A549 (cell line): Measurements from ENCODE around the gene KCNG4. TPM values are rescaled to one million over a fixed set of nuclear protein-coding genes. Genes with fewer than 3 reads are reported as not detected.

Experiments used
- ATAC-seq, 2 experiments: fragments of 200-7000 bp in 1 of 2; fragments of >200 bp in 1 of 2; cut with Nextera tagmentation in 1 of 2; cut with Tn5 transposase in 1 of 2; 3 replicates each; pipeline versions ENCODE4 v1.8.0 to v1.9.1; 2018 to 2020; ENCODE audit warnings: mild to moderate bottlenecking in 1 of 2, moderate library complexity in 1 of 2
- CTCF ChIA-PET: fragments of 300-600 bp; sonication (Branson Sonifier 250); formaldehyde crosslinking; extraction: SDS; loops from one replicate; lab custom pipeline; 2021; ENCODE audit warnings: antibody characterized with exemption, inconsistent platforms; lab: Yijun Ruan, JAX
- POLR2A ChIA-PET: fragments of 350-600 bp; formaldehyde crosslinking; extraction: SDS; loops from one replicate; lab custom pipeline; 2021; ENCODE audit warnings: antibody characterized with exemption, inconsistent platforms; lab: Yijun Ruan, JAX
- DNase-seq, 2 experiments: peaks; one replicate each; pipeline versions ENCODE4 v3.0.0 to v3.0.0-alpha.2; 2011 to 2016; ENCODE audit warnings: low read depth in 1 of 2, low spot score in 1 of 2
- FAIRE-seq: peaks from 2 replicates; lab custom pipeline; 2011; peaks lifted over from hg19 to GRCh38; lab: Jason Lieb, UNC
- H3K27ac ChIP-seq, 2 experiments: fragments of >200 bp; sonication (Bioruptor Twin); formaldehyde crosslinking; 3 replicates each; pipeline ENCODE4 v1.5.1; 2016 to 2017
- H3K4me1 ChIP-seq: fragments of >200 bp; sonication (Bioruptor Twin); formaldehyde crosslinking; 3 replicates; pipeline ENCODE4 v1.6.1; 2016
- H3K4me2 ChIP-seq: fragments of >200 bp; sonication (Bioruptor Twin); formaldehyde crosslinking; 3 replicates; pipeline ENCODE4 v1.6.1; 2016
- H3K4me3 ChIP-seq: fragments of >200 bp; sonication (Bioruptor Twin); formaldehyde crosslinking; 3 replicates; pipeline ENCODE4 v1.5.1; 2016
- H3K9me3 ChIP-seq: fragments of >200 bp; sonication (Bioruptor Twin); formaldehyde crosslinking; 3 replicates; pipeline ENCODE4 v1.6.1; 2016
- BHLHE40 ChIP-seq: IDR thresholded peaks from 2 replicates; pipeline ENCODE4 v1.6.1; 2012; ENCODE audit warnings: low read depth, low read length, inconsistent platforms
- CEBPB ChIP-seq, 2 experiments: fragments of >200 bp in 1 of 2; sonication (Bioruptor Twin) in 1 of 2; formaldehyde crosslinking in 1 of 2; IDR thresholded peaks; 2 replicates each; pipeline ENCODE4 v1.6.1; 2012 to 2016
- CHD2 ChIP-seq: fragments of 150-350 bp; IDR thresholded peaks from 2 replicates; pipeline ENCODE4 v1.6.1; 2014; ENCODE audit warnings: low read length; ENCODE audit not compliant: partially characterized antibody
- CHD4 ChIP-seq: fragments of 200-600 bp; sonication (generic); IDR thresholded peaks from 2 replicates; pipeline ENCODE4 v1.6.1; 2016; ENCODE audit warnings: antibody characterized with exemption, mild to moderate bottlenecking, borderline replicate concordance
- EHF ChIP-seq: fragments of 250-450 bp; sonication (Bioruptor Pico); IDR thresholded peaks from 2 replicates; pipeline ENCODE4 v1.5.0; 2020; ENCODE audit warnings: mild to moderate bottlenecking
- EHMT2 ChIP-seq: fragments of 200-600 bp; sonication (generic); IDR thresholded peaks from 2 replicates; pipeline ENCODE4 v1.6.1; 2016; ENCODE audit warnings: antibody characterized with exemption, low read depth, mild to moderate bottlenecking, moderate library complexity
- ELK1 ChIP-seq: fragments of 150-350 bp; IDR thresholded peaks from 2 replicates; pipeline ENCODE4 v1.6.1; 2014; ENCODE audit warnings: low read depth, mild to moderate bottlenecking, low read length
- HEYL ChIP-seq: fragments of 250-450 bp; sonication (Bioruptor Pico); IDR thresholded peaks from 2 replicates; pipeline ENCODE4 v1.8.0; 2021; ENCODE audit warnings: mild to moderate bottlenecking, moderate library complexity
- HMGXB4 ChIP-seq: fragments of 250-450 bp; sonication (Bioruptor Pico); IDR thresholded peaks from 2 replicates; pipeline ENCODE4 v1.5.0; 2021; ENCODE audit warnings: mild to moderate bottlenecking, moderate library complexity, borderline replicate concordance
- HOXA7 ChIP-seq: fragments of 250-450 bp; sonication (Bioruptor Pico); IDR thresholded peaks from 2 replicates; pipeline ENCODE4 v1.5.0; 2020; ENCODE audit warnings: mild to moderate bottlenecking, moderate library complexity
- HOXB5 ChIP-seq: fragments of 250-450 bp; sonication (Bioruptor Pico); IDR thresholded peaks from 2 replicates; pipeline ENCODE4 v1.5.0; 2020; ENCODE audit warnings: mild to moderate bottlenecking, moderate library complexity
- KDM1A ChIP-seq: fragments of 200-600 bp; sonication (generic); IDR thresholded peaks from 2 replicates; pipeline ENCODE4 v1.6.1; 2016; ENCODE audit warnings: low read depth, mild to moderate bottlenecking
- KDM5A ChIP-seq: fragments of 200-600 bp; sonication (generic); IDR thresholded peaks from 2 replicates; pipeline ENCODE4 v1.6.1; 2016; ENCODE audit warnings: antibody characterized with exemption, mild to moderate bottlenecking
- MAFK ChIP-seq: fragments of 450-650 bp; IDR thresholded peaks from 2 replicates; pipeline ENCODE4 v1.6.1; 2014; ENCODE audit not compliant: partially characterized antibody
- MAZ ChIP-seq: fragments of 150-350 bp; IDR thresholded peaks from 2 replicates; pipeline ENCODE4 v1.6.1; 2014; ENCODE audit warnings: antibody characterized with exemption, low read depth, low read length, borderline replicate concordance
- MYC ChIP-seq: IDR thresholded peaks from 2 replicates; pipeline ENCODE4 v1.6.1; 2012; ENCODE audit warnings: mild to moderate bottlenecking, inconsistent platforms, low read length, improper control_type of control experiment, borderline replicate concordance
- NFE2L2 ChIP-seq: fragments of 150-350 bp; conservative IDR thresholded peaks from 2 replicates; pipeline ENCODE4 v1.6.1; 2014; ENCODE audit warnings: low read length
- NR3C1 ChIP-seq: fragments of >200 bp; sonication (Bioruptor Twin); formaldehyde crosslinking; IDR thresholded peaks from 3 replicates; pipeline ENCODE4 v1.6.1; 2017
- PBX3 ChIP-seq: IDR thresholded peaks from 2 replicates; pipeline ENCODE4 v1.6.1; 2012
- POLR2A ChIP-seq: IDR thresholded peaks from 2 replicates; pipeline ENCODE4 v1.6.1; 2012; ENCODE audit warnings: mild to moderate bottlenecking, low read length
- RARB ChIP-seq: fragments of 250-450 bp; sonication (Bioruptor Pico); IDR thresholded peaks from 2 replicates; pipeline ENCODE4 v1.8.0; 2021; ENCODE audit warnings: mild to moderate bottlenecking, moderate library complexity
- RNF2 ChIP-seq: fragments of 200-600 bp; sonication (generic); IDR thresholded peaks from 2 replicates; pipeline ENCODE4 v1.6.1; 2016; ENCODE audit warnings: low read depth, mild to moderate bottlenecking, antibody characterized with exemption, moderate library complexity, borderline replicate concordance
- SREBF2 ChIP-seq: fragments of 450-650 bp; IDR thresholded peaks from 2 replicates; pipeline ENCODE4 v1.6.1; 2014; ENCODE audit warnings: mild to moderate bottlenecking, moderate library complexity
- TP53 ChIP-seq: fragments of 250-450 bp; sonication (Bioruptor Pico); IDR thresholded peaks from 2 replicates; pipeline ENCODE4 v1.5.0; 2021; ENCODE audit warnings: mild to moderate bottlenecking, moderate library complexity
- USF2 ChIP-seq: fragments of 450-650 bp; IDR thresholded peaks from 2 replicates; pipeline ENCODE4 v1.6.1; 2014; ENCODE audit warnings: antibody characterized with exemption
- ZNF302 ChIP-seq: fragments of 250-450 bp; sonication (Bioruptor Pico); IDR thresholded peaks from 2 replicates; pipeline ENCODE4 v1.9.0; 2021; ENCODE audit warnings: inconsistent platforms, mild to moderate bottlenecking, moderate library complexity
- WGBS: methylation state at CpG from one replicate; pipeline ENCODE4 v1.1.6; 2017; ENCODE audit errors: missing lambda C conversion rate; 5-methylcytosine and 5-hydroxymethylcytosine counted together
- polyA plus RNA-seq, 4 experiments: library from polyadenylated mRNA; depleted of rRNA in 3 of 4; stranded (reverse); fragments of >200 nt; fragmentation: RNase III in 1 of 4; extraction: RNeasy Plus Mini Kit Qiagen cat#74134 plus additional on column Dnase treatment in 1 of 4; gene quantifications; 2 replicates in 3 of 4; 3 replicates in 1 of 4; pipeline ENCODE4 v1.2.3, GENCODE V29; 2011 to 2017

The KCNG4 gene
- polyA plus RNA-seq, 2 of the 4 experiments (the other 2 are of a cell fraction) = not detected

- H3K4me1 ChIP-seq = peaks cover 7% of the 10 kb centered on the region
- FAIRE-seq = no peak
- no peak overlapping the region for H3K27ac ChIP-seq
- CTCF ChIA-PET = interaction anchor here (0.6 to 3.8 kb wide), 6 partner anchors 8 to 318 kb away, joined by 3 to 14 read pairs (median 4); partner anchors contain the start of gene TAF1C
- H3K4me2 ChIP-seq = no peak overlapping the region
- no peak for TF ChIP-seq CEBPB (IDR thresholded peaks at IDR 0.05)
- TF ChIP-seq HOXB5 = no peak
- TF ChIP-seq KDM1A = no peak
- no peak for TF ChIP-seq BHLHE40
- TF ChIP-seq PBX3 = no peak
- no peak for TF ChIP-seq RARB (CRISPR knock-in tag)
- no peak for TF ChIP-seq NR3C1
- TF ChIP-seq ELK1 = no peak
- POLR2A ChIA-PET = interaction anchor here (0.7 kb wide), 1 partner anchor 28 kb away, joined by 3 read pairs; no protein-coding TSS in a partner anchor
- no peak overlapping the region for H3K4me3 ChIP-seq
- H3K9me3 ChIP-seq = no peaks in the 10 kb centered on the region
- ATAC-seq = no peak
- WGBS = 67% methylated on average over 9 of the region's 9 CpGs
- no peak for DNase-seq
These were observed 6.1 kb downstream of the KCNG4 start for GRCh38 chr16:84233748-84234147.

- no peak for DNase-seq
- POLR2A ChIA-PET = interaction anchor here (0.7 kb wide), 1 partner anchor 29 kb away, joined by 3 read pairs; no protein-coding TSS in a partner anchor
- Histone ChIP-seq H3K9me3 (no peaks in the 10 kb centered on the region), H3K4me1 (peaks cover 14% of the 10 kb centered on the region), H3K4me2 (no peak overlapping the region), H3K27ac (no peak overlapping the region), H3K4me3 (no peak overlapping the region)
- no peak for FAIRE-seq
- ATAC-seq = no peak
- CTCF ChIA-PET = interaction anchor here (0.6 to 3.8 kb wide), 7 partner anchors 14 to 319 kb away, joined by 3 to 14 read pairs (median 3); partner anchors contain the start of gene TAF1C
- WGBS = 92% methylated on average over 5 of the region's 5 CpGs
- TF ChIP-seq EHF (CRISPR knock-in tag) (no peak), MYC (no peak), MAZ (no peak), HEYL (CRISPR knock-in tag) (no peak), KDM5A (no peak), HMGXB4 (CRISPR knock-in tag) (no peak), EHMT2 (no peak), MAFK (no peak), BHLHE40 (no peak), ZNF302 (no peak), CHD2 (no peak), RNF2 (no peak), USF2 (no peak), TP53 (CRISPR knock-in tag) (no peak), POLR2A (no peak), CEBPB (IDR thresholded peaks at IDR 0.05) (no peak), SREBF2 (no peak), CHD4 (no peak), HOXA7 (CRISPR knock-in tag) (no peak), NFE2L2 (no peak)
These were observed 6.8 kb downstream of the KCNG4 start for GRCh38 chr16:84232969-84233368.
